OCI-LY1 (cell line): Measurements from ENCODE around the gene FN1.

ENCODE experiments used
- H2AFZ ChIP-seq: fragments of 200-600 bp; sonication (generic), shearing (Covaris generic); 2 replicates; pipeline ENCODE4 v1.6.0; 2014; ENCODE audit warnings: antibody characterized with exemption, mild to moderate bottlenecking, low read length
- H3F3A ChIP-seq: fragments of 200-600 bp; sonication (generic), shearing (Covaris generic); 2 replicates; pipeline ENCODE4 v1.6.0; 2014; ENCODE audit warnings: mild to moderate bottlenecking, antibody characterized with exemption, low read length, moderate library complexity; ENCODE audit not compliant: insufficient read depth
- H3K27ac ChIP-seq: fragments of 200-600 bp; sonication (generic); 2 replicates; pipeline ENCODE4 v1.5.1; 2014; ENCODE audit warnings: low read length, mixed run types, mild to moderate bottlenecking, low read depth; ENCODE audit not compliant: poor library complexity, severe bottlenecking
- H3K27me3 ChIP-seq: fragments of 200-600 bp; sonication (generic); 2 replicates; pipeline ENCODE4 v1.6.0; 2014; ENCODE audit warnings: antibody characterized with exemption, mild to moderate bottlenecking, low read length, moderate library complexity; ENCODE audit not compliant: insufficient read depth
- H3K36me3 ChIP-seq: fragments of 200-600 bp; sonication (generic); 2 replicates; pipeline ENCODE4 v1.6.1; 2014; ENCODE audit warnings: mild to moderate bottlenecking, antibody characterized with exemption, low read length, moderate library complexity, mixed read lengths; ENCODE audit not compliant: insufficient read depth
- H3K4me1 ChIP-seq: fragments of 200-600 bp; sonication (generic); 2 replicates; pipeline ENCODE4 v1.5.1; 2014; ENCODE audit warnings: mild to moderate bottlenecking, low read length, moderate library complexity; ENCODE audit not compliant: insufficient read depth, severe bottlenecking
- H3K4me2 ChIP-seq: fragments of 200-600 bp; sonication (generic), shearing (Covaris generic); 2 replicates; pipeline ENCODE4 v1.6.1; 2014; ENCODE audit warnings: low read length
- H3K4me3 ChIP-seq: fragments of 200-600 bp; sonication (generic); 2 replicates; pipeline ENCODE4 v1.5.1; 2014; ENCODE audit warnings: low read length, low read depth, mild to moderate bottlenecking, mixed read lengths; ENCODE audit not compliant: poor library complexity, severe bottlenecking
- H3K79me2 ChIP-seq: fragments of 200-600 bp; shearing (Covaris generic); 2 replicates; pipeline ENCODE4 v1.6.1; 2016; ENCODE audit warnings: mixed run types, low read length, mixed read lengths; ENCODE audit not compliant: insufficient read depth
- H3K9ac ChIP-seq: fragments of 200-600 bp; sonication (generic), shearing (Covaris generic); 2 replicates; pipeline ENCODE4 v1.6.1; 2014; ENCODE audit warnings: mild to moderate bottlenecking, low read length, mixed read lengths
- H3K9me2 ChIP-seq: fragments of 200-600 bp; sonication (generic), shearing (Covaris generic); 2 replicates; pipeline ENCODE4 v1.6.1; 2014; ENCODE audit warnings: low read depth, mild to moderate bottlenecking, low read length, mixed read lengths
- H3K9me3 ChIP-seq: fragments of 200-600 bp; shearing (Covaris generic); 2 replicates; pipeline ENCODE4 v1.6.1; 2014; ENCODE audit warnings: low read length, mixed read lengths
- H4K20me1 ChIP-seq: fragments of 200-600 bp; sonication (generic), shearing (Covaris generic); 2 replicates; pipeline ENCODE4 v1.6.0; 2016; ENCODE audit warnings: mild to moderate bottlenecking, low read length; ENCODE audit not compliant: insufficient read depth
- CTCF ChIP-seq: fragments of 200-600 bp; sonication (generic), shearing (Covaris generic); IDR thresholded peaks from 2 replicates; pipeline ENCODE4 v1.5.1; 2017; ENCODE audit warnings: mild to moderate bottlenecking, antibody characterized with exemption, low read length, moderate library complexity, mixed read lengths
- EZH2 ChIP-seq: fragments of 200-600 bp; sonication (generic), shearing (Covaris generic); IDR thresholded peaks from 2 replicates; pipeline ENCODE4 v1.8.0; 2017; ENCODE audit warnings: borderline replicate concordance, mixed run types, mild to moderate bottlenecking, antibody characterized with exemption, low read length, moderate library complexity, mixed read lengths

The FN1 gene

GRCh38 chr2:215476424-215476823 lies 40.6 kb upstream of the FN1 start:
- Histone ChIP-seq H3K4me2 (no peak overlapping the region), H2AFZ (no peak overlapping the region), H3K9me2 (no peaks in the 10 kb centered on the region), H3K4me3 (no peak overlapping the region), H3K79me2 (no peaks in the 10 kb centered on the region), H3K4me1 (no peaks in the 10 kb centered on the region), H3K27ac (no peak overlapping the region), H3K27me3 (no peaks in the 10 kb centered on the region), H3K9me3 (no peaks in the 10 kb centered on the region), H3K9ac (no peak overlapping the region), H4K20me1 (no peaks in the 10 kb centered on the region), H3K36me3 (no peaks in the 10 kb centered on the region), H3F3A (no peaks in the 10 kb centered on the region)
- TF ChIP-seq EZH2: no peak
- TF ChIP-seq CTCF: no peak

- no peak overlapping the region for H3K27ac ChIP-seq
- H3K9me3 ChIP-seq: no peaks in the 10 kb centered on the region
- H3F3A ChIP-seq: no peaks in the 10 kb centered on the region
- H3K79me2 ChIP-seq: no peaks in the 10 kb centered on the region
- H3K9ac ChIP-seq: no peak overlapping the region
- H3K4me3 ChIP-seq: no peak overlapping the region
- H2AFZ ChIP-seq: no peak overlapping the region
- no peaks in the 10 kb centered on the region for H3K4me1 ChIP-seq
- H4K20me1 ChIP-seq: no peaks in the 10 kb centered on the region
- H3K27me3 ChIP-seq: no peaks in the 10 kb centered on the region
- H3K9me2 ChIP-seq: no peaks in the 10 kb centered on the region
- no peaks in the 10 kb centered on the region for H3K36me3 ChIP-seq
- TF ChIP-seq EZH2 (no peak), CTCF (no peak)
- H3K4me2 ChIP-seq: no peak overlapping the region
Measured at GRCh38 chr2:215466097-215466909, 30.4 kb upstream of the FN1 start.

DNA sequence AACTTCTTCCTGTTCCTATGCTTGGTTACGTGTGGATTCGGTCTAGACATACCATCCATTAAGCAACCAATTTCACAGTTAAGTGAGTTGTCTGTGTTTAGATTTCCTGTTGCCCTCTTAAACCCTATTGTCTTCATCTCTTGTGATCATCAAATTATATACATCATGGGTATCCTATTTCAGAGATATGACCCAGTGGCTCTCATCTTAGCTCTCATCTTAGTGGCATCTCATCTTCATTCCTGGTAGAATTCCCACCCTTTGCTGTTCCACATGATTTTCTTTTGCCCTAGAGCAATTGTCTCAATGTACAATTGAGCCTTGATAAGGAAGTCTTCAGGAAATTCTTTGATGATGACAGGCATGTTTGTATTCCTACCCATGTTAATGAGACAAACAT lies 29.4 kb upstream of the FN1 start:
- no peaks in the 10 kb centered on the region for H3K36me3 ChIP-seq
- H3F3A ChIP-seq: no peaks in the 10 kb centered on the region
- H3K9me2 ChIP-seq: no peaks in the 10 kb centered on the region
- no peak overlapping the region for H3K4me2 ChIP-seq
- no peak overlapping the region for H2AFZ ChIP-seq
- H3K9me3 ChIP-seq: no peaks in the 10 kb centered on the region
- no peak overlapping the region for H3K27ac ChIP-seq
- TF ChIP-seq EZH2: no peak
- no peak for TF ChIP-seq CTCF
- no peaks in the 10 kb centered on the region for H3K27me3 ChIP-seq
- no peak overlapping the region for H3K9ac ChIP-seq
- H3K4me3 ChIP-seq: no peak overlapping the region
- no peaks in the 10 kb centered on the region for H3K4me1 ChIP-seq
- H3K79me2 ChIP-seq: no peaks in the 10 kb centered on the region
- H4K20me1 ChIP-seq: no peaks in the 10 kb centered on the region
